ENCODE data around the gene CKAP4.

Gene CKAP4

GRCh38 chr12:106274575-106275121 is 26.8 kb upstream of the CKAP4 start:
- DNase-seq (ENCODE audit: low read depth): no peak

GRCh38 chr12:106274012-106274411 is 26.2 kb upstream of the CKAP4 start:
- no peak for DNase-seq (ENCODE audit: low read depth)

- no peak for DNase-seq (ENCODE audit: low read depth)
Observed at GRCh38 chr12:106273491-106273890, 25.7 kb upstream of the CKAP4 start.

- DNase-seq (ENCODE audit: low read depth): no peak
Observed at GRCh38 chr12:106271575-106272505, 24.0 kb upstream of the CKAP4 start.

GRCh38 chr12:106269150-106269771 is 21.4 kb upstream of the CKAP4 start:
- DNase-seq (ENCODE audit: low read depth): no peak

GRCh38 chr12:106267535-106267934 is 19.7 kb upstream of the CKAP4 start:
- no peak for DNase-seq (ENCODE audit: low read depth)

GRCh38 chr12:106265116-106265515 is 17.3 kb upstream of the CKAP4 start:
- no peak for DNase-seq (ENCODE audit: low read depth)

- DNase-seq (ENCODE audit: low read depth): no peak
Observed at GRCh38 chr12:106258935-106259334, 11.1 kb upstream of the CKAP4 start.

- no peak for DNase-seq (ENCODE audit: low read depth)
Observed at GRCh38 chr12:106258226-106258625, 10.4 kb upstream of the CKAP4 start.

GRCh38 chr12:106256524-106256923 is 8.7 kb upstream of the CKAP4 start:
- DNase-seq (ENCODE audit: low read depth): no peak

- no peak for DNase-seq (ENCODE audit: low read depth)
Observed at GRCh38 chr12:106255952-106256351, 8.1 kb upstream of the CKAP4 start.

- DNase-seq (ENCODE audit: low read depth): no peak
Observed at GRCh38 chr12:106255493-106255892, 7.7 kb upstream of the CKAP4 start.

GRCh38 chr12:106254724-106255123 is 6.9 kb upstream of the CKAP4 start:
- no peak for DNase-seq (ENCODE audit: low read depth)

GRCh38 chr12:106251631-106252455 is 4.0 kb upstream of the CKAP4 start:
- peak; percentile 22 for DNase-seq (ENCODE audit: low read depth)

- DNase-seq (ENCODE audit: low read depth): no peak
Observed at GRCh38 chr12:106249411-106250135, 1.8 kb upstream of the CKAP4 start.

- DNase-seq (ENCODE audit: low read depth): peak; percentile 81
Observed at GRCh38 chr12:106248846-106249371, 1.1 kb upstream of the CKAP4 start.

- DNase-seq (ENCODE audit: low read depth): peak; percentile 81
Observed at GRCh38 chr12:106248312-106248845, 559 bp upstream of the CKAP4 start.

GRCh38 chr12:106246891-106247673 is 738 bp downstream of the CKAP4 start:
- DNase-seq (ENCODE audit: low read depth): peak; percentile 70

GRCh38 chr12:106245767-106246166 is 2.1 kb downstream of the CKAP4 start:
- DNase-seq (ENCODE audit: low read depth): peak; percentile 82

GRCh38 chr12:106243620-106244019 is 4.2 kb downstream of the CKAP4 start:
- DNase-seq (ENCODE audit: low read depth): no peak

All from ELR (cell line).